ENCODE measurements around the gene ZNF800. TPM values are rescaled to one million over a fixed set of nuclear protein-coding genes. Genes with fewer than 3 reads are reported as not detected.
"Not testable (repeated sequence)": the region's sequence is repeated elsewhere in the genome, so short reads cannot be mapped to it uniquely, and the experiment has no call there.

The ZNF800 gene
- total RNA-seq, 4 donors from 2014 or later: 31.7 to 60.7 (median 41.5) TPM

DNA sequence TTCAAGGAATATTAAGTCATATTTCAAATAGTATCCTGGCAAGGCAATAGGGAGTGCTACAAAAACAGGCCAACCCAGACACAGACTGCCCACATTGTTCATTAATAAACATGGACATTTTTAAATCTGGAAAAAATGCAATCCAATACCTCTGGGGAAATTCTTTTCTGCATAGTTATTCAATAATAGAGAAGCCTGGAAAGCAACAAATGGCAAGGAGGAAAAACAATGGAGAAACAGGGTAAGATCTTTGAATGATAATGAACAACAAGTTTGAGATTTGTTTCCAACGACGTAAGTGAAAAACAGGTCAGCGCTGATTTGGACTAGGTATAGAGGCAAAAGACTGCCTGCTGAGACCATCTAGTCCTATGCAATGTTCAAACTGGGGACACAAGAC is 44.7 kb upstream of the ZNF800 start:
- WGBS, 2 donors (ENCODE audit: low coverage in 1 of 2): 94 to 96% methylated on average over 3 of the region's 3 CpGs

DNA sequence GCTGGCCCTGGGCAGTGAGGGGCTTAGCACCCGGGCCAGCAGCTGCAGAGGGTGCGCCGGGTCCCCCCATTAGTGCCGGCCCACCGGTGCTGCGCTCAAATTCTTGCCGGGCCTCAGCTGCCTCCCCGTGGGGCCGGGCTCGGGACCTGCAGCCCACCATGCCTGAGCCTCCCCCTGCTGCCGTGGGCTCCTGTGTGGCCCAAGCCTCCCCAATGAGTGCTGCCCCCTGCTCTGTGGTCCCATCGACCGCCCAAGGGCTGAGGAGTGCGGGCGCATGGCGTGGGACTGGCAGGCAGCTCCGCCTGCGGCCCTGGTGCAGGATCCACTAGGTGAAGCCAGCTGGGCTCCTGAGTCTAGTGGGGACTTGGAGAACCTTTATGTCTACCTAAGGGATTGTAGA is 36.8 kb upstream of the ZNF800 start:
- H3K27ac ChIP-seq; intact Hi-C loops (cut with DNase I; ENCODE audit: low total_unique reads); H3K9me3 ChIP-seq; H3K4me3 ChIP-seq; DNase-seq; H3K36me3 ChIP-seq; H3K27me3 ChIP-seq; H3K4me1 ChIP-seq; in situ Hi-C loops (cut with MboI; ENCODE audit: low pct_ligation_motif_present in 1 of 4, low pct_unique_long_range_greater_than_20kb in 1 of 4, low sequenced_read_pairs in 3 of 4): not testable (repeated sequence)
- WGBS, 2 donors (ENCODE audit: low coverage in 1 of 2): 60 to 98% methylated on average over 1 to 8 of the region's 18 CpGs

More for the DNA sequence above, 44.7 kb upstream of the ZNF800 start:
- no peak overlapping the region for H3K27ac ChIP-seq
- DNase-seq: no peak
- no peaks in the 10 kb centered on the region for H3K36me3 ChIP-seq
- no peaks in the 10 kb centered on the region for H3K27me3 ChIP-seq
- H3K4me3 ChIP-seq: no peak overlapping the region
- in situ Hi-C loops (cut with MboI; ENCODE audit: low pct_ligation_motif_present in 1 of 4, low pct_unique_long_range_greater_than_20kb in 1 of 4, low sequenced_read_pairs in 3 of 4): no loop called here
- H3K4me1 ChIP-seq: no peaks in the 10 kb centered on the region
- no peak for TF ChIP-seq POLR2AphosphoS5 (IDR thresholded peaks at IDR 0.05)
- TF ChIP-seq EP300 (IDR thresholded peaks at IDR 0.05; ENCODE audit: low read depth): no peak
- TF ChIP-seq POLR2A (IDR thresholded peaks at IDR 0.05): no peak
- TF ChIP-seq, protein P1, sequence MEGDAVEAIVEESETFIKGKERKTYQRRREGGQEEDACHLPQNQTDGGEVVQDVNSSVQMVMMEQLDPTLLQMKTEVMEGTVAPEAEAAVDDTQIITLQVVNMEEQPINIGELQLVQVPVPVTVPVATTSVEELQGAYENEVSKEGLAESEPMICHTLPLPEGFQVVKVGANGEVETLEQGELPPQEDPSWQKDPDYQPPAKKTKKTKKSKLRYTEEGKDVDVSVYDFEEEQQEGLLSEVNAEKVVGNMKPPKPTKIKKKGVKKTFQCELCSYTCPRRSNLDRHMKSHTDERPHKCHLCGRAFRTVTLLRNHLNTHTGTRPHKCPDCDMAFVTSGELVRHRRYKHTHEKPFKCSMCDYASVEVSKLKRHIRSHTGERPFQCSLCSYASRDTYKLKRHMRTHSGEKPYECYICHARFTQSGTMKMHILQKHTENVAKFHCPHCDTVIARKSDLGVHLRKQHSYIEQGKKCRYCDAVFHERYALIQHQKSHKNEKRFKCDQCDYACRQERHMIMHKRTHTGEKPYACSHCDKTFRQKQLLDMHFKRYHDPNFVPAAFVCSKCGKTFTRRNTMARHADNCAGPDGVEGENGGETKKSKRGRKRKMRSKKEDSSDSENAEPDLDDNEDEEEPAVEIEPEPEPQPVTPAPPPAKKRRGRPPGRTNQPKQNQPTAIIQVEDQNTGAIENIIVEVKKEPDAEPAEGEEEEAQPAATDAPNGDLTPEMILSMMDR (IDR thresholded peaks at IDR 0.05): no peak
- intact Hi-C loops (cut with DNase I; ENCODE audit: low total_unique reads): no loop called here
- no peaks in the 10 kb centered on the region for H3K9me3 ChIP-seq

DNA sequence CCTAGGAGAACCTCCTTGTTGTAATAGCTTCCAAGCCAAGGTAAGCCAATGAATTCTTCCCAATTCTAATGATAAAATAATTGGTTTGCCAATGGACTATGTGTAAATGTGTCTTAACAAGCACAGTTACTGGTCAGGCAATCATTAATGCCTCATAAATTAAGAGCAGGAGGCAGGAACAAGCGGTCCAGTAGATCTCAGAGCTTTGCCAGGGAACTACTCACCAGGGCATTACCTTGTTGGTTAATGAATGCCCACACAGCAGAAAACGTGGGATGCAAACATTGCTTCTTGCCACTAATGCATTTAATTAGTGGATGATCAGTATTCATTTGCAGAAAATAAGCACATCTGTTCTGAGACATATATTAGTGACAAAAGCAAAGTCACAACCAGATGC is 26.7 kb upstream of the ZNF800 start:
- WGBS, 2 donors (ENCODE audit: low coverage in 1 of 2): 79% methylated on average over 2 of the region's 2 CpGs; no CpG with 5 or more reads in 1 of the 2 donors
- H3K4me3 ChIP-seq: no peak overlapping the region
- intact Hi-C loops (cut with DNase I; ENCODE audit: low total_unique reads) (no loop called here), in situ Hi-C loops (cut with MboI; ENCODE audit: low pct_ligation_motif_present in 1 of 4, low pct_unique_long_range_greater_than_20kb in 1 of 4, low sequenced_read_pairs in 3 of 4) (no loop called here)
- no peaks in the 10 kb centered on the region for H3K36me3 ChIP-seq
- H3K9me3 ChIP-seq: no peaks in the 10 kb centered on the region
- no peaks in the 10 kb centered on the region for H3K4me1 ChIP-seq
- TF ChIP-seq, protein P1 (IDR thresholded peaks at IDR 0.05): no peak
- TF ChIP-seq POLR2A (IDR thresholded peaks at IDR 0.05) (no peak), EP300 (IDR thresholded peaks at IDR 0.05; ENCODE audit: low read depth) (no peak), POLR2AphosphoS5 (IDR thresholded peaks at IDR 0.05) (no peak)
- H3K27ac ChIP-seq: no peak overlapping the region
- DNase-seq: no peak
- H3K27me3 ChIP-seq: no peaks in the 10 kb centered on the region

DNA sequence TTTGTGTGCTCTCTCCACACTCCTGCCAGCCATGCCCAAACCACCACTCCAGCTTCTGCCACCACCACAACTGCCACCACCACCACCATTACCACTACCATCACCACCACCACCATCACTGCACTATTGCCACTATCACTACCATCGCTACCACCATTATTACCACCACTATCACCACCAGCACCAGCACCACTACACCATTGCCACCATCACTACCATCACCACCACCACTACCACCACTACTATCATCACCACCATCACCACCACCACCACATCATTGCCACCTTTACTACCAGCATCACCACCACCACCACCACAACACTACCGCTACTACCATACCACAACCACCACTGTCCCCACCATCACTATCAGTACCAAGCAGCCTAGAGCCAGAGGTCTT is 26.0 kb upstream of the ZNF800 start:
- DNase-seq: no peak

More for the DNA sequence above, 26.0 kb upstream of the ZNF800 start:
- H3K27ac ChIP-seq: no peak overlapping the region
- TF ChIP-seq POLR2A (IDR thresholded peaks at IDR 0.05) (no peak), POLR2AphosphoS5 (IDR thresholded peaks at IDR 0.05) (no peak), EP300 (IDR thresholded peaks at IDR 0.05; ENCODE audit: low read depth) (no peak)
- TF ChIP-seq, protein P1 (IDR thresholded peaks at IDR 0.05): no peak
- WGBS, 2 donors (ENCODE audit: low coverage in 1 of 2): 48 to 89% methylated on average over 1 to 2 of the region's 2 CpGs
- in situ Hi-C loops (cut with MboI; ENCODE audit: low pct_ligation_motif_present in 1 of 4, low pct_unique_long_range_greater_than_20kb in 1 of 4, low sequenced_read_pairs in 3 of 4): no loop called here
- intact Hi-C loops (cut with DNase I; ENCODE audit: low total_unique reads): no loop called here
- H3K36me3 ChIP-seq: no peaks in the 10 kb centered on the region
- H3K27me3 ChIP-seq: no peaks in the 10 kb centered on the region
- H3K4me3 ChIP-seq: no peak overlapping the region
- H3K4me1 ChIP-seq: no peaks in the 10 kb centered on the region
- H3K9me3 ChIP-seq: no peaks in the 10 kb centered on the region

Measured in transverse colon (tissue), 4 donors.